DOHH2 (cell line): ENCODE measurements around the gene ADAMTS2.

Source experiments
- H3F3A ChIP-seq: fragments of 200-600 bp; sonication (generic), shearing (Covaris generic); 2 replicates; pipeline ENCODE4 v1.6.0; 2016; ENCODE audit warnings: antibody characterized with exemption, mild to moderate bottlenecking; ENCODE audit not compliant: control insufficient read depth, insufficient read depth
- H3K27ac ChIP-seq: fragments of 200-600 bp; sonication (generic); 2 replicates; pipeline ENCODE4 v1.5.1; 2014; ENCODE audit warnings: low read depth, mild to moderate bottlenecking, low read length, moderate library complexity
- H3K27me3 ChIP-seq: fragments of 200-600 bp; sonication (generic); 2 replicates; pipeline ENCODE4 v1.6.1; 2014; ENCODE audit warnings: mild to moderate bottlenecking, low read length, mixed read lengths; ENCODE audit not compliant: control insufficient read depth
- H3K36me3 ChIP-seq: fragments of 200-600 bp; sonication (generic); 2 replicates; pipeline ENCODE4 v1.6.1; 2014; ENCODE audit warnings: mild to moderate bottlenecking, low read length, moderate library complexity, mixed read lengths; ENCODE audit not compliant: control insufficient read depth
- H3K4me1 ChIP-seq: fragments of 200-600 bp; sonication (generic); 2 replicates; pipeline ENCODE4 v1.6.1; 2014; ENCODE audit warnings: mild to moderate bottlenecking, low read length, mixed read lengths; ENCODE audit not compliant: control insufficient read depth
- H3K4me2 ChIP-seq: fragments of 200-600 bp; sonication (generic); 2 replicates; pipeline ENCODE4 v1.6.0; 2014; ENCODE audit warnings: mild to moderate bottlenecking, low read length, moderate library complexity
- H3K4me3 ChIP-seq: fragments of 200-600 bp; sonication (generic); 2 replicates; pipeline ENCODE4 v1.5.1; 2014; ENCODE audit warnings: mild to moderate bottlenecking, low read length, mixed read lengths
- H3K79me2 ChIP-seq: fragments of 200-600 bp; sonication (generic); 2 replicates; pipeline ENCODE4 v1.6.1; 2014; ENCODE audit warnings: mild to moderate bottlenecking, low read length, mixed read lengths; ENCODE audit not compliant: control insufficient read depth
- H3K9me2 ChIP-seq: fragments of 200-600 bp; sonication (generic); replicated peaks from 2 replicates; pipeline ENCODE4 v1.6.1; 2014; ENCODE audit warnings: mild to moderate bottlenecking, low read length, mixed read lengths; ENCODE audit not compliant: control insufficient read depth
- H3K9me3 ChIP-seq: fragments of 200-600 bp; sonication (generic); 2 replicates; pipeline ENCODE4 v1.6.1; 2014; ENCODE audit warnings: antibody characterized with exemption, low read length, mixed read lengths; ENCODE audit not compliant: control insufficient read depth, insufficient read depth
- H4K20me1 ChIP-seq: fragments of 200-600 bp; sonication (generic); 2 replicates; pipeline ENCODE4 v1.6.0; 2014; ENCODE audit warnings: low read depth, mild to moderate bottlenecking, antibody characterized with exemption, low read length, moderate library complexity; ENCODE audit not compliant: control insufficient read depth, insufficient read depth
- CTCF ChIP-seq: fragments of 200-600 bp; sonication (generic); IDR thresholded peaks from one replicate; pipeline ENCODE4 v1.5.1; 2014; ENCODE audit warnings: antibody characterized with exemption, mild to moderate bottlenecking, low read depth, low read length; ENCODE audit not compliant: poor library complexity, severe bottlenecking
- EZH2phosphoT487 ChIP-seq: fragments of 200-600 bp; sonication (generic); IDR thresholded peaks from 2 replicates; pipeline ENCODE4 v1.6.1; 2017; ENCODE audit warnings: borderline replicate concordance, mild to moderate bottlenecking, antibody characterized with exemption, low read length, moderate library complexity, mixed read lengths

The ADAMTS2 gene

DNA sequence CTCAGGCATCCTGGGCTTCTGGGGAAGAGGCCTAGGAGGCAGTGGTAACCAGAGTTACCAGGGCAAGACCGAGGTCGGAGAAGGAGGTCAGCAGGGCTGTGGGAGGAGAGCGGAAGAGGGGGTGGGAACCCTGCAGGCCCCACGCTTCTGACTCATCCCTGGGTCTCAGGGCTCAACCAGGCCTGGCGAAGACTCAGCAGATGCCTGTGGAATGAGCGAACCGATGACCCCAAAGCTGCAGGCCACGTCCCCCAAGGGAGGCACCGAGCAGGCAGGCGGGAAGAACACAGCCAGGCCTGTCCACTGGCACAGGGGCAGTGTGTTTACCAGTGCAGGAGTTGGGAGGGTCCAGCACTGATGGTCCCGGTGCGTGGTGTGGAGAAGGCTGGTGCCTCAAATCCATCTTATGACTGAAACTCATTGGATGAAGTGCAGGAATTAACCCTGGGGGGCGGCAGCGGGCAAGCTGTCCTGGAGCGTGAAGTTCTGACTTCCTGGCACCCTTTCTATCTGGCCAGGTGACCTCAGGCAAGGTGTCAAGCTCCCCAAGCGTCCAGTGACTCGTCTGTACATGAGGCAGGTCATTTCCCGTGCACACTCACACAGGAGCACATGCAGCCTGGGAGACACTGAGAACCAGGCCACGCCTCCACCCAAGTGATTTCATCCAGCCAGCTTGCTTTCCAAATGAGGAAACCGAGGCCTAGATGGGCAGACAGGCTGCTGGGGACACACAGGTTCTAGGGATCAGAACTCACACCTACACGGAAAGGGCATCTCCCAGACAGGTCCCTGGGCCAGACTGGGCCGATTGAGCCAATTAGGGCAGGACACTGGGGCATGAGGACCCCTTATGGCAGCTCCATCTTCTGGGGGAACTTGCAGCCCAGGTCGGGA is 69.1 kb downstream of the ADAMTS2 start:
- Histone ChIP-seq H3K27ac (no peak overlapping the region), H3K9me2 (no peaks in the 10 kb centered on the region), H3K4me3 (no peak overlapping the region), H3K9me3 (no peaks in the 10 kb centered on the region), H3K36me3 (no peaks in the 10 kb centered on the region), H4K20me1 (no peaks in the 10 kb centered on the region), H3F3A (no peaks in the 10 kb centered on the region), H3K4me1 (no peaks in the 10 kb centered on the region), H3K27me3 (no peaks in the 10 kb centered on the region), H3K4me2 (no peak overlapping the region), H3K79me2 (no peaks in the 10 kb centered on the region)
- TF ChIP-seq EZH2phosphoT487 (no peak), CTCF (no peak)

DNA sequence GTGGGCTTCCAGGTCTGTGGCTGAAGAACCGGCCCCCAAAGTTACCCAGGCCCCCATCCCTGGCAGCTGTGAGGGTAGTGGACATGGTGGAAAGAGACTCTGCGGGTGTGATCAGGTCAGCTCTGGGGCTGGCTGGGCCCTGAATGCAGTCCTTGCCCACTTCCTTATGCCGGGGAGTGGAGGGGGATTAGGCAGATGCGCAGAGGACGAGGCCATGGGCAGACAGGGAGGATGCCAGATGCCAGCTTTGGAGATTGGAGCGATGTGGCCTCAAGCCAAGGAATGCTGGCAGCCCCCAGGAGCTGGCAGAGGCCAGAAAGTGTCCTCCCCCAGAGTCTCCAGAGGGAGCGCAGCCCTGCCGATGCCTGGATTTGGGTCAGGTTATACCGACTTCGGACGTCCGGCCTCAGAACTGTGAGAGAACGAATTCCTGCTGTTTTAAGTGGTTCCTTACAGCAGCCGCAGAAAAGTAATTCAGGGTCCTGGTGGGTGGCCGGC is 69.8 kb downstream of the ADAMTS2 start:
- no peak for TF ChIP-seq EZH2phosphoT487
- TF ChIP-seq CTCF: no peak
- no peaks in the 10 kb centered on the region for H3K79me2 ChIP-seq
- H3K4me3 ChIP-seq: no peak overlapping the region
- H3K4me2 ChIP-seq: no peak overlapping the region
- H3K27ac ChIP-seq: no peak overlapping the region
- H3F3A ChIP-seq: no peaks in the 10 kb centered on the region
- no peaks in the 10 kb centered on the region for H4K20me1 ChIP-seq
- H3K4me1 ChIP-seq: no peaks in the 10 kb centered on the region
- H3K36me3 ChIP-seq: no peaks in the 10 kb centered on the region
- no peaks in the 10 kb centered on the region for H3K9me2 ChIP-seq
- no peaks in the 10 kb centered on the region for H3K27me3 ChIP-seq
- H3K9me3 ChIP-seq: no peaks in the 10 kb centered on the region

DNA sequence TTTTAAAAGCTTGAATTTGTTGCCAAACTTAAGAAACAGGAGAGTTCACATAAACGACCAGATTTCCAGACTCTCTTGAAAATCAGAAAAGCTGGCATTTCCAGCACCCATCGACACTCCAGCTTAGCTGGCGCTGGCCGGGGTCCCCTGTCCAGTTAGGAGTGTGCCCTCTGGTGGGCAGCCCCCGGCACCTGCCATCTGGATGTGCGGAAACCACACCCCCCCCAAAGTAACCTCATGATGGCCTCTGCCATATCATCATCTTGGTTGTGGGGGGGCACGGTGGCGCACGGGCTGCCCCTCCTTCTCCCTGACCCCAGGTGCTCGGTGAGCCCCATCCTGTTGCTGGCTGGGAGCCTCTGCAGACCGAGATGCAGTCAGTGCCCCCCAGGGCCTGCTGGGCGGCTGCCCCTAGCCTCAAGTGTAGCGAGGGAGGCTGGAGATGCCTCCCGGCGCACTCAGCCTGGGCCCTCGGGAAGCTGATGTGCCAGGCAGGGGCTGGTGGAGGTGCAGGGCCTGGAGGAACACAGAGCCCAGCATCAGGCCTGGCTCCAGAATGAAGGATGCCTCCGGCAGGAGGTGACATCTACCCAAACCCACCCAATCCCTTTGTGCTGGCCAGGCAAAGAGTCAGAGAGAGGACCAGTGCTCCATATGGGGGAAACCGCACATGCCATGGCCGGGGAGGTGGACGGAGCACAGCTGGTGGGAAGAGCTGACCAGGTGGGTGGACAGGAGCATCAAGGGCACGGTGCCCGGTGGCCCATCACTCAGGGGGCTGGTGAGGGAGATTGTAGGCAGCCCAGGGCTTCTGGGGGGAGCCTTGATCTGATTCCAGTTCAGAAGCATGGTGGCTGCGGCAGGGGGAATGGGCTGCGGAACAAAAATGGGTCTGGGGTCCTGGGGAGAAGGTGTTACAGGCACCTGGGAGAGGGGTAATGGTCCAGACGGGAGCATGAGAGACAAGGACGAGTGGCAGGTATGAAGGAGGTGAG is 70.6 kb downstream of the ADAMTS2 start:
- Histone ChIP-seq H3K79me2 (no peaks in the 10 kb centered on the region), H3K4me1 (no peaks in the 10 kb centered on the region), H3K9me3 (no peaks in the 10 kb centered on the region), H3K27me3 (no peaks in the 10 kb centered on the region), H4K20me1 (no peaks in the 10 kb centered on the region), H3K27ac (no peak overlapping the region), H3K36me3 (no peaks in the 10 kb centered on the region), H3K9me2 (no peaks in the 10 kb centered on the region), H3K4me2 (no peak overlapping the region), H3K4me3 (no peak overlapping the region), H3F3A (no peaks in the 10 kb centered on the region)
- TF ChIP-seq EZH2phosphoT487: no peak
- no peak for TF ChIP-seq CTCF
